ENCODE results near the gene AP1S1. TPM values are rescaled to one million over a fixed set of nuclear protein-coding genes. Genes with fewer than 3 reads are reported as not detected.

The AP1S1 gene
- total and polyA plus RNA-seq, 2 of the 13 experiments (the other 11 are each of a cell fraction or from before 2014, with no cell fraction given): 57.5 to 68.1 TPM

DNA sequence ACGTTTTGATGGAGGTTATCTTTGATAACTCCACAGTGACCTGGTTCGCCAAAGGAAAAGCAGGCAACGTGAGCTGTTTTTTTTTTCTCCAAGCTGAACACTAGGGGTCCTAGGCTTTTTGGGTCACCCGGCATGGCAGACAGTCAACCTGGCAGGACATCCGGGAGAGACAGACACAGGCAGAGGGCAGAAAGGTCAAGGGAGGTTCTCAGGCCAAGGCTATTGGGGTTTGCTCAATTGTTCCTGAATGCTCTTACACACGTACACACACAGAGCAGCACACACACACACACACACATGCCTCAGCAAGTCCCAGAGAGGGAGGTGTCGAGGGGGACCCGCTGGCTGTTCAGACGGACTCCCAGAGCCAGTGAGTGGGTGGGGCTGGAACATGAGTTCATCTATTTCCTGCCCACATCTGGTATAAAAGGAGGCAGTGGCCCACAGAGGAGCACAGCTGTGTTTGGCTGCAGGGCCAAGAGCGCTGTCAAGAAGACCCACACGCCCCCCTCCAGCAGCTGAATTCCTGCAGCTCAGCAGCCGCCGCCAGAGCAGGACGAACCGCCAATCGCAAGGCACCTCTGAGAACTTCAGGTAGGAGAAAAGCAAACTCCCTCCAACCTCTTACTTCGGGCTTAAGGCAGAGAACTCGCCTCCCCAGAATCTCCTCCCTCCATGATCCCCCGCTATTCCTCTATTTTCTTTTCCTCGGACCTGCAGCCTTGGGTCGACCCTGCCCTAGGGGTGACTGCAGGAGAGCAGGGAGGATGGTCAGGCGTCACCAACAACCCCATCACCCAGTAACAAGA is 27.4 kb upstream of the AP1S1 start, which contains the start of gene SERPINE1 (continued):
- TF ChIP-seq ZNF614 (CRISPR knock-in tag; IDR thresholded peaks at IDR 0.05; ENCODE audit: borderline replicate concordance) (peak; percentile 52; the same call in 1 of the 2 replicates), SMAD1 (CRISPR knock-in tag; IDR thresholded peaks at IDR 0.05; ENCODE audit: borderline replicate concordance, low read depth) (no peak; the same call in 1 of the 2 replicates), ZNF790 (CRISPR knock-in tag; IDR thresholded peaks at IDR 0.05; ENCODE audit: borderline replicate concordance) (no peak), IRF2 (CRISPR knock-in tag; IDR thresholded peaks at IDR 0.05) (peak; percentile 23; the same call in 1 of the 2 replicates), FOXJ3 (CRISPR knock-in tag; IDR thresholded peaks at IDR 0.05; ENCODE audit: borderline replicate concordance) (peak; percentile 75), TBX2 (CRISPR knock-in tag; IDR thresholded peaks at IDR 0.05; ENCODE audit: borderline replicate concordance) (peak; percentile 91), JARID2 (CRISPR knock-in tag; IDR thresholded peaks at IDR 0.05; ENCODE audit: insufficient replicate concordance) (no peak), ESRRA (CRISPR knock-in tag; IDR thresholded peaks at IDR 0.05; ENCODE audit: low read depth) (peak; percentile 92), NFAT5 (CRISPR knock-in tag; IDR thresholded peaks at IDR 0.05) (no peak), TOPORS (CRISPR knock-in tag; IDR thresholded peaks at IDR 0.05) (0 out of 2 replicates have a peak, but pooled peaks have one; percentile 40), SNAPC4 (CRISPR knock-in tag; IDR thresholded peaks at IDR 0.05) (0 out of 2 replicates have a peak, but pooled peaks have one; percentile 20)
- TF ChIP-seq, protein P1, sequence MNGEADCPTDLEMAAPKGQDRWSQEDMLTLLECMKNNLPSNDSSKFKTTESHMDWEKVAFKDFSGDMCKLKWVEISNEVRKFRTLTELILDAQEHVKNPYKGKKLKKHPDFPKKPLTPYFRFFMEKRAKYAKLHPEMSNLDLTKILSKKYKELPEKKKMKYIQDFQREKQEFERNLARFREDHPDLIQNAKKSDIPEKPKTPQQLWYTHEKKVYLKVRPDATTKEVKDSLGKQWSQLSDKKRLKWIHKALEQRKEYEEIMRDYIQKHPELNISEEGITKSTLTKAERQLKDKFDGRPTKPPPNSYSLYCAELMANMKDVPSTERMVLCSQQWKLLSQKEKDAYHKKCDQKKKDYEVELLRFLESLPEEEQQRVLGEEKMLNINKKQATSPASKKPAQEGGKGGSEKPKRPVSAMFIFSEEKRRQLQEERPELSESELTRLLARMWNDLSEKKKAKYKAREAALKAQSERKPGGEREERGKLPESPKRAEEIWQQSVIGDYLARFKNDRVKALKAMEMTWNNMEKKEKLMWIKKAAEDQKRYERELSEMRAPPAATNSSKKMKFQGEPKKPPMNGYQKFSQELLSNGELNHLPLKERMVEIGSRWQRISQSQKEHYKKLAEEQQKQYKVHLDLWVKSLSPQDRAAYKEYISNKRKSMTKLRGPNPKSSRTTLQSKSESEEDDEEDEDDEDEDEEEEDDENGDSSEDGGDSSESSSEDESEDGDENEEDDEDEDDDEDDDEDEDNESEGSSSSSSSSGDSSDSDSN (CRISPR knock-in tag; IDR thresholded peaks at IDR 0.05): peak; percentile 66
- TF ChIP-seq, protein P2, sequence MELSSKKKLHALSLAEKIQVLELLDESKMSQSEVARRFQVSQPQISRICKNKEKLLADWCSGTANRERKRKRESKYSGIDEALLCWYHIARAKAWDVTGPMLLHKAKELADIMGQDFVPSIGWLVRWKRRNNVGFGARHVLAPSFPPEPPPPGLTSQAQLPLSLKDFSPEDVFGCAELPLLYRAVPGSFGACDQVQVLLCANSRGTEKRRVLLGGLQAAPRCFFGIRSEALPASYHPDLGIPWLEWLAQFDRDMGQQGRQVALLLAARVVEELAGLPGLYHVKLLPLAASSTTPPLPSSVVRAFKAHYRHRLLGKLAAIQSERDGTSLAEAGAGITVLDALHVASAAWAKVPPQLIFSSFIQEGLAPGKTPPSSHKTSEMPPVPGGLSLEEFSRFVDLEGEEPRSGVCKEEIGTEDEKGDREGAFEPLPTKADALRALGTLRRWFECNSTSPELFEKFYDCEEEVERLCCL (CRISPR knock-in tag; IDR thresholded peaks at IDR 0.05; ENCODE audit: borderline replicate concordance): no peak

Data from HepG2 (cell line).